Thyroid gland (tissue), 4 donors: ENCODE results near the gene TWF2. TPM values are rescaled to one million over a fixed set of nuclear protein-coding genes. Genes with fewer than 3 reads are reported as not detected.
A peak's percentile ranks its signal among the peaks of the same experiment; 100 is the strongest.

Experiments used
- DNase-seq, 2 donors: peaks; one replicate each; pipeline ENCODE4 v3.0.0-alpha.2; 2019
- H3K27ac ChIP-seq, 3 donors: fragments of 200-600 bp; sonication (generic); 1 replicate in 2 of 3; 2 replicates in 1 of 3; pipeline ENCODE4 v1.5.1; 2016 to 2019; ENCODE audit warnings: mild to moderate bottlenecking in 1 of 3, moderate library complexity in 1 of 3
- H3K27me3 ChIP-seq: fragments of 200-600 bp; sonication (generic); one replicate; pipeline ENCODE4 v1.5.1; 2019
- H3K36me3 ChIP-seq, 2 donors: fragments of 200-600 bp; sonication (generic); one replicate each; pipeline ENCODE4 v1.5.1; 2016 to 2019
- H3K4me1 ChIP-seq, 2 donors: fragments of 200-600 bp; sonication (generic); one replicate each; pipeline ENCODE4 v1.5.1; 2017 to 2019
- H3K4me3 ChIP-seq, 3 donors: fragments of 200-600 bp; sonication (generic); replicated peaks in 1 of 3; 1 replicate in 2 of 3; 2 replicates in 1 of 3; pipeline ENCODE4 v1.5.1; 2016; ENCODE audit warnings: mild to moderate bottlenecking in 1 of 3
- H3K9me3 ChIP-seq: fragments of 200-600 bp; sonication (generic); one replicate; pipeline ENCODE4 v1.5.1; 2017
- POLR2A ChIP-seq, 2 donors: fragments of 450-650 bp; IDR thresholded peaks; one replicate each; pipeline ENCODE4 v1.6.1; 2017; ENCODE audit warnings: antibody characterized with exemption in 2 of 2, mild to moderate bottlenecking in 2 of 2, moderate library complexity in 1 of 2
- whole genome bisulfite sequencing, 2 donors: methylation state at CpG; one replicate each; pipeline ENCODE4 v1.1.5; 2017; 5-methylcytosine and 5-hydroxymethylcytosine counted together
- intact Hi-C: fragments of 100-400 bp; cut with DNase I; formaldehyde crosslinking; loops from one replicate; pipeline ENCODE4 v1.15.1; 2023
- total RNA-seq, 4 donors: library from RNA; depleted of rRNA; stranded (reverse); fragments of >200 nt; gene quantifications; one replicate each; pipeline ENCODE4 v1.2.3, GENCODE V29; 2016
- TF ChIP-seq, protein P1 (sequence below), 6 experiments: fragments of 200-600 bp in 3 of 6; fragments of 450-650 bp in 3 of 6; sonication (generic) in 3 of 6; IDR thresholded peaks; one replicate each; pipeline ENCODE4 v1.5.1; 2016 to 2019; ENCODE audit warnings: antibody characterized with exemption in 6 of 6, mild to moderate bottlenecking in 2 of 6, inconsistent platforms in 1 of 6, moderate library complexity in 1 of 6

Gene TWF2
- total RNA-seq, 4 donors from 2014 or later = 28.3 to 61.1 (median 50.4) TPM

DNA sequence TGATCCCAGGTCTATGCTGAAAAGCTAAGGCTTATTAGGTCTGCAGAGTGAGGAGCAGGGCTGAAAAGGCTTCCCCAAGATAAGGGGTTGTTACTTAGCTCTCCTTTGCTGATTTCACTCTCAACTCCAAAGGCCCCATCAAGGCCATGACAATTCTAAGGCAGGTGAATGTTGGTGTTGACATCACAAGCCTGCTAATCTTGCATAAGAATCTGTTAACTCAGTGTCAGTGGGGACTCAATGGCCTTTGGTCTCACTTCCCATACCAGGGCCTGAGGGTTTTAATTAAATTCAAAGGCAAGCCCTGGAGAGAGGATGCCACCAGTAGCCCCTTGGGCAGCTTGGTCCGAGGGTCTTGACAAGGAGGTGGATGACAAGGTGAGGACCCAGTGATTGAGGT lies 50.4 kb downstream of the TWF2 start:
- Histone ChIP-seq H3K4me1 (peaks cover 20 to 25% of the 10 kb centered on the region in 2 donors), H3K4me3 (no peak overlapping the region), H3K36me3 (no peaks in the 10 kb centered on the region), H3K27me3 (no peaks in the 10 kb centered on the region), H3K9me3 (no peaks in the 10 kb centered on the region), H3K27ac (no peak overlapping the region)
- DNase-seq = no peak
- intact Hi-C loops = no loop called here
- WGBS, 2 donors = 90 to 91% methylated on average over 1 of the region's 1 CpG
- TF ChIP-seq, protein P1, sequence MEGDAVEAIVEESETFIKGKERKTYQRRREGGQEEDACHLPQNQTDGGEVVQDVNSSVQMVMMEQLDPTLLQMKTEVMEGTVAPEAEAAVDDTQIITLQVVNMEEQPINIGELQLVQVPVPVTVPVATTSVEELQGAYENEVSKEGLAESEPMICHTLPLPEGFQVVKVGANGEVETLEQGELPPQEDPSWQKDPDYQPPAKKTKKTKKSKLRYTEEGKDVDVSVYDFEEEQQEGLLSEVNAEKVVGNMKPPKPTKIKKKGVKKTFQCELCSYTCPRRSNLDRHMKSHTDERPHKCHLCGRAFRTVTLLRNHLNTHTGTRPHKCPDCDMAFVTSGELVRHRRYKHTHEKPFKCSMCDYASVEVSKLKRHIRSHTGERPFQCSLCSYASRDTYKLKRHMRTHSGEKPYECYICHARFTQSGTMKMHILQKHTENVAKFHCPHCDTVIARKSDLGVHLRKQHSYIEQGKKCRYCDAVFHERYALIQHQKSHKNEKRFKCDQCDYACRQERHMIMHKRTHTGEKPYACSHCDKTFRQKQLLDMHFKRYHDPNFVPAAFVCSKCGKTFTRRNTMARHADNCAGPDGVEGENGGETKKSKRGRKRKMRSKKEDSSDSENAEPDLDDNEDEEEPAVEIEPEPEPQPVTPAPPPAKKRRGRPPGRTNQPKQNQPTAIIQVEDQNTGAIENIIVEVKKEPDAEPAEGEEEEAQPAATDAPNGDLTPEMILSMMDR (IDR thresholded peaks at IDR 0.05) = no peak
- TF ChIP-seq POLR2A (IDR thresholded peaks at IDR 0.05) = no peak

DNA sequence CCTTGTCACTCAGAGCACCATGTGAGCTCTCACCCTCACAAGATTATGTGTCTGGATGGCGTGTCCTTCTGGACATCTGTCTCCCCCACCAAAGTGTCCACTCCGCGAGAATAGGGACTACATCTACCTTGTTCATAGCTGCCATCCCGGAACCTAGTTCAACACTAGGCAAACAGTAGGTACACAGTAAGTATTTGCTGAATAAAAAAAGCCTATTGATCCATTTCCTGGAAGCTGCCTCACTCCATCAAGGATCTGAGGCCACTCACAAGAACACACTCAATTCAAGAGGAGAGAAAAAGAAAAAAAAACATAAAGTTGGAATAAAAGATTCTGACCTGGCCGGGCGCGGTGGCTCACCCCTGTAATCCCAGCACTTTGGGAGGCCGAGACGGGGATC lies 52.2 kb downstream of the TWF2 start:
- no peak for TF ChIP-seq POLR2A (IDR thresholded peaks at IDR 0.05)
- TF ChIP-seq, protein P1 (IDR thresholded peaks at IDR 0.05) = no peak
- no peak for DNase-seq
- Histone ChIP-seq H3K27me3 (no peaks in the 10 kb centered on the region), H3K4me3 (no peak overlapping the region), H3K36me3 (no peaks in the 10 kb centered on the region), H3K9me3 (no peaks in the 10 kb centered on the region), H3K4me1 (peaks cover 37 to 43% of the 10 kb centered on the region in 2 donors), H3K27ac (no peak overlapping the region)
- WGBS, 2 donors = 90 to 95% methylated on average over 9 of the region's 9 CpGs
- intact Hi-C loops = no loop called here

DNA sequence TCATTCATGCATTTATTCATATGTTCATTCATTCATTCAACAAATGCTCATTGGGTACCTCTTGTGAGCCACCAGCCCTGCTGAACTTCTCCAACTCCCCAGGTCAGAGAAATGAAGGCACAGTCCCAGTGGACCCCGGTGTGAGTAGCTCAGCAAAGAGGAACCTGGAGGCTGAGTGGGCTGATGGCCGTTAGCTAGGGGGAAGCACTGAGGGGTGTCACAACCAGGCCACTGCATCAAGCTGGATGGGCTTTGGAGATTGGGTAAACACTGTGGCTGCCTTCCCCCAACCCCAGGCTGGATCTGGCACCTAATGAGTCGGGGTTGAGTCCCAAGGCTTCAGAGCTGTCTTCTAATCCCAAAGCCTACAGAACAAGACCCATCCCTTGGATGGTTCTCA lies 53.1 kb downstream of the TWF2 start:
- intact Hi-C loops = no loop called here

DNA sequence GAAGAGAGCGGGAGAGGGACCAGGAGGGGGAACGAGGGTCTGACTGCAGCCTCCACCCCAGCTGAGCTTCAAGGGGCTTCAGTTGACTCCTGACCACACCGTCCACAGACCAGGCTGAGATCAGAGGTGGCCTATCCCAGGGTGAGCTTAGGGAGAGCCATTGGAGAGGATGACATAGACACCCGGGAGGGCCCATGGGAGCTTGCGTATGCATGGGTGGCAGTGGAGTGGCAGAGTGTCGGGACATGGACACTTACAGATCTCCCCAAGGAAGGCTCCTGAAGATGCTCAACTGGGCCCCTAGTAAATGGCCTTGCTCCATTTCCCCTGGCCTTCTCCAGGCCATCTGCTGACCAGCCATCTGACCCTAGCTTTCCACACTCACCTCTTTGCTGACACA lies 53.6 kb downstream of the TWF2 start:
- 91 to 95% methylated on average over 4 to 6 of the region's 6 CpGs for WGBS, 2 donors
- intact Hi-C loops = no loop called here
- H3K9me3 ChIP-seq = no peaks in the 10 kb centered on the region
- peaks cover 36 to 40% of the 10 kb centered on the region in 2 donors for H3K4me1 ChIP-seq
- no peak for TF ChIP-seq POLR2A (IDR thresholded peaks at IDR 0.05)
- TF ChIP-seq, protein P1 (IDR thresholded peaks at IDR 0.05) = no peak
- H3K27ac ChIP-seq = no peak overlapping the region
- no peaks in the 10 kb centered on the region for H3K27me3 ChIP-seq
- no peaks in the 10 kb centered on the region for H3K36me3 ChIP-seq
- no peak overlapping the region for H3K4me3 ChIP-seq
- no peak for DNase-seq

More for the DNA sequence above, 53.1 kb downstream of the TWF2 start:
- peaks cover 40 to 45% of the 10 kb centered on the region in 2 donors for H3K4me1 ChIP-seq
- no peaks in the 10 kb centered on the region for H3K36me3 ChIP-seq
- 94 to 95% methylated on average over 2 to 3 of the region's 3 CpGs for WGBS, 2 donors
- no peaks in the 10 kb centered on the region for H3K9me3 ChIP-seq
- no peak for DNase-seq
- TF ChIP-seq, protein P1 (IDR thresholded peaks at IDR 0.05) = no peak
- TF ChIP-seq POLR2A (IDR thresholded peaks at IDR 0.05) = no peak
- no peak overlapping the region for H3K4me3 ChIP-seq
- no peak overlapping the region for H3K27ac ChIP-seq
- no peaks in the 10 kb centered on the region for H3K27me3 ChIP-seq

DNA sequence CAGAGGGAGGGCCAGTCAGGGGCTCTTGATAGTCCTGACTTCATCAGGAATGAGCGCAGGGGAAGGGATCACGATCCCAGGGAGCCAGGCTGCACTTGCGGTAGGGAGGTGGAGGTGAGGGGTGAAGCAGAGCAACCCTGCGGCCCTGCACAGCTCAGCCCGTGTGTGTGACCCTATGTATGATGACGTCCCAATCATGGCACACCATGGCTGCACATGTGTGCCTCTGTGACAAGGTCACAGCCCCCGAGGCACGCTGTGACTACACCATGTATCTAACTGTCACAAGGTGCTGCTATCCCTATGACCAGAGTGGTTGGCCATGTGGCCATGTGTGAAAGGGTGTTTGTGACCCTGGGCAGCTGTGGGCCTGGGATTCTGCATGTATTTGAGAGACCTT lies 54.3 kb downstream of the TWF2 start:
- Histone ChIP-seq H3K4me3 (no peak overlapping the region), H3K27me3 (no peaks in the 10 kb centered on the region), H3K36me3 (no peaks in the 10 kb centered on the region), H3K9me3 (no peaks in the 10 kb centered on the region), H3K27ac (peak overlapping the region in 1 of 3 donors; percentile 94), H3K4me1 (peaks cover 30 to 34% of the 10 kb centered on the region in 2 donors)
- no peak for DNase-seq
- WGBS, 2 donors = 95% methylated on average over 7 of the region's 8 CpGs
- TF ChIP-seq, protein P1 (IDR thresholded peaks at IDR 0.05) = no peak
- no peak for TF ChIP-seq POLR2A (IDR thresholded peaks at IDR 0.05)
- intact Hi-C loops = no loop called here
